ENCODE data around the gene NHSL2.

NHSL2 gene

DNA sequence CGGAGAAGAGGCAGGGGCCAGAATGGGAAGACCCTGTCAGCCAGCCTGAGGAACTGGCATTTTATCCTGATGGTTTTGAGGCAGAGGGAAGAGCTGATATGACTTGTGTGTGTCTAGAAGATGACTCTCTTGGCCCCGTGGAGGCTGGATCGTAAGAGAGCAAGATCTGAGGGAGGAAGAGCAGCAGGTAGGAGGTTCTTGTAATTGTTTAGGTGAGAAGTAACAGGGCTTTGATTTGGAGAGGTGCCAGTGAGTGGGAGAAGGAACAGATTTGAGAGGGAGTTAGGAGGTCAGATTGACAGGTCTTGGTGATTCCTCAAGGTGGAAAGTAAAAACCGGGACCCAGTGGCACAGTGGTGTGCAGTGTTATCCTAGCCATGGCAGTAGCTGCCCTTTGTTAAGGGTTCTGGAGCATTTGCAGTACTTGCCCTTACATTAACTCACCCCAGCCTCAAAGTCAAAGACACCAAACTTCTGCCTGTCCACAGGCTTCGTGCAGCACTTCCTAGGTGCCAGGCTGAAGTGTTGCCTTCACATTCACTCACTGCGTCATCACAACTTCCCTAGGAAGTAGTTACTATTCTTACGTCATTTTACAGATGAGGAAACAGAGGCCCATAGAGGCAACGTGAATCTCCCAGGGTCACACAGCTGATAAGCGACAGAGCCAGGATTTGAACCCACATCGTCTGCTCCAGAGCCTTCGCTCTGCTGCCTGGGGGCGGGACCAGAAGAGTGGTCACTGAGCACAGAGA, 197.4 kb downstream of the NHSL2 start:
- no peak for DNase-seq (ENCODE audit: low read depth, low spot score)

DNA sequence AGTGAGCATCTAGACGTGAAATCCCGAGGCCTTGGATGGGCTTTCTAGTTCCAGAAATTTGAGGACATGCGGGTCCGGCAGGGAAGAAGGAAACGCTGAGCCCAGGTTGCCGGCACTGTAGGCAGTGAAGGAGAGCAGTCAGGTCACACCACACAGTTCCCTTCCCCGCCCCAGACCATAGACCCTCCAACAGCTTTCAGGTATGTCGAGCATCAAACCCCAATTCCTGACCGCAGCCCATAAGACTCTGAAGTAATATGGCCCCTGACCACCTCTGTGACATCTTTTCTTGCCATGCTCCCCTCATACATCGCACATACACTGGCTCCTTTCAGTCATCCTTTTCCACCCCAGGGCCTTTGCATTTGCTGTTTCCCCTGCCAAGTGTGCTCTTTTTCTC, 198.0 kb downstream of the NHSL2 start:
- no peak for DNase-seq (ENCODE audit: low read depth, low spot score)

DNA sequence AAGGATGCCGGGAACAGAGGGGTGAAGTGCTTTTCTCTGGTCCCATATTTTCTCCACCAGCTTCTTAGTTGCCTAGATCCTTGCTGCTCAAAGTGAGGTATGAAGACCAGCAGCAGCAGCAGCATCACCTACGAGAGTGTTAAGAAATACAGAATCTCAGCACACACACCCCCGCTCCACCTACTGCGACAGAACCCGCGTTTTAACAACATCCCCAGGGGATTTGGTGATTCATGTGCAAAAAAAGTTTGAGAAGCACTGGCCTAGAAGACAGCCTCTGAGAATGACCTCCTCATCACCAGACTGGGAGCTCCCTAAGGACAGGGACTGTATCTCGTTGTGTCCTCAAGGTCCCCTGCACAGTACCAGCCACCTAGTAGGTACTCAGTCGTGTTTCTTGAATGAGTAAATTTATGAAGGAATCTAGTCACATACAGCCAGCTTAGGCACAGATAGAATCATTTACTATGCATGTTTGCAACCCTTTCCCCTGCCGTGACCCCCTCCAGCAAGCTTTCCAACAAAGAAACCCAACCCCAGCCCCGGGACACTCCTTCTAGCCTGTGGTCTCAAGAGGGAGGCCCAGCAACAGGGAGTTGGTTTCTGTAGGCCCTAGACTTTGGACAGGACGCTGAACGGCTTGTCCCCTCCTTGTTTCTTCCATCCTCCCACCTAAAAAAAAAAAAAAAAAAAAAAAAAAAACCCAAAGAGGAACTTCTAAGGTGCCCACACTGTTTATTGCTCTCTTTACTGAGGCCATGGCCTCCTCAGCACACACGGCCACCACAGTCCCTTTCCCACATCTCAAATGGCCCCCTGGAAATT, 199.6 kb downstream of the NHSL2 start:
- no peak for DNase-seq (ENCODE audit: low read depth, low spot score)

DNA sequence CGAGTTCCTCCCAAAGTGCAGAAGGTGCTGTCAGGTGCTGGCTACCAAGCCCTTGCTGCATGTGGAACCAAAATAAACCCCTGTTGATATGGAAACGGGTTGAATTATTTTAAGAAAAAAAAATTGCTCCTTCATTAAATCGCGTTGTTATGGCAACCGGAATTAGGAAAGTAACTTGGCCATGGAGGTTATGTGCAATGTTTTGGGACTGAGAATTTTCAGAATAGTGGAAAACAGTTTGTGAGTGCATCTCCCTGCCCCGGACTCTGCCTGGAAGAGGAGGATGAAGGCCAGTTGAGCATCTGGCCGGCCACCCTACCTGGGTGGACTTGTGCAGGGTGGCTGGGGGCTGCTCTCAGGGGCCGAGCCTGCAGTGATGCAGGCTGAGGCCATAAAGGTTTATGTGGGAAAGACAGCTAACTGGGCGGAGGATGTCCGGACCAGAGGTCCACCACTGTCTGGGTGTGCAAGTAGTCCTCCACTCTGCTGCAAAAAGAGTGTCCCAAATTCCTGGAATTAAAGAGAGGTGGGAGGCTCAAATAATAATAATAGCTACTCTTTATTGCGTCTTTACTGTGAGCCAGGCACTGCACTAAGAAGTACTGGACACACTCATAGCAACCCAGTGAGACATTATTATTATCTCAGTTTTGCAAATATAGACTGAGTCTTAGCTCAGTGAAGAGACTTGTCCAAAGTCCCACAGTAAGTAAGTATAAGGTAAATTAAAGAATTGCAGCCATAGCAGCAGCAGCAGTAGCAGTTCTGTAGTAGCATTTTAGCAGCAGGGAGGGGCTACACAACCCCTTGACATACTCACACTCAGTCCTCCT, 200.4 kb downstream of the NHSL2 start:
- DNase-seq (ENCODE audit: low read depth, low spot score): no peak

DNA sequence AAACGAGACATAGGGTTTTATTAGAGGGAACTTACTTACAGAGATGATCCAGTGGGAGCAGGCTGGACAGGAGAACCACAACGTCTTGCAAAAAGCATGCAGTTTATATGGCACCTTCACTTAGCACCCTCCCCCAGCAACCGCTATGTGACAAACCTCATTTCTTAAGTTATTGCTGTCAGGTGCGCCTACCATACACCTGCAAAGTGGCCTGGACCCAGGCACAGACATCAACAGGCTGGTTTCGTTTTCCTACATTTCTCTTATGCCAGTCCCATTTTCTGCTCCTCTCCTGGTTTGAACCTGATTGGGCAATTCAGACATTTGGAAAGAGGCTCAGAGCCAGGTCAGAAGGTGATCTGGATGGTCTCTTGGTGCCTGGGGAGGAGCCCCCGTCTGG, 202.8 kb downstream of the NHSL2 start:
- DNase-seq (ENCODE audit: low read depth, low spot score): no peak

DNA sequence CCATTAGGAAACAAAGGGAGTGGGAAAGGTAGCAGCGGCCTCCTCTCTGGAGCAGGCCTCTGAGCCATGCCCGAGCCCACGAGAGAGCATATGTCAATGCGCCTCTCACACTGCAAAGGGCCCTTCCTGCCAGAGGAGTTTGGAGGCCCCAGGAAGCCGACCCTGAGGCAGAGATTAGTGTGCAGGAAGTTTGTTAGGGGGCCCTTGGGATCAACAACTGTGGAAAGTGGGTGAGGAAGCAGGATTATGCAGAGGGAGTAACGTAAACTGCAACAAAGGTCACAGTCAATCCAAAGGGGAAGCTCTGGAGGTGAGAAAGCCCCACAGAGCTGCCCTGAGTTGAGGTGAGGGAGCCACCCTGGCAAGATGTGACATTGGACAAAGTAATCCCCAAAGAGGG, 203.7 kb downstream of the NHSL2 start:
- DNase-seq (ENCODE audit: low read depth, low spot score): no peak

DNA sequence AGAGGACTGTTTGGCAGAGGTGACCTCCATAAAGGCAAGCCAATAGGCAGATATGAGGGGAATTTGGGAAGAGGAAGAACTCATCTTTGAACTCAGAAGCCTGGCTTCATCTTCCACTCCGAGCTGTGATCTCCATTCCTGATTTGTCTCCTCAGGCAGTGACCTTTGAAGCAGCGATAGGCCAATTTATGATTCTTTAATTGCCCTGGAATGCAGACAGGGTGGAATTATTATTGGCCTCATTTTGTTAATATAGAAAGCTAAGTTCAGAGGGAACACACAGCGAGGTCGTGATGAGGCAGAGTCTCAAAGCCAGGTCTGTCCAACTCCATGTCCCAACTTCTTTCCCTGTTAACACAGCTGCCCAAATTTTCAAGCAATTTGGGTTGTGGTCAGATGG, 204.2 kb downstream of the NHSL2 start:
- no peak for DNase-seq (ENCODE audit: low read depth, low spot score)

DNA sequence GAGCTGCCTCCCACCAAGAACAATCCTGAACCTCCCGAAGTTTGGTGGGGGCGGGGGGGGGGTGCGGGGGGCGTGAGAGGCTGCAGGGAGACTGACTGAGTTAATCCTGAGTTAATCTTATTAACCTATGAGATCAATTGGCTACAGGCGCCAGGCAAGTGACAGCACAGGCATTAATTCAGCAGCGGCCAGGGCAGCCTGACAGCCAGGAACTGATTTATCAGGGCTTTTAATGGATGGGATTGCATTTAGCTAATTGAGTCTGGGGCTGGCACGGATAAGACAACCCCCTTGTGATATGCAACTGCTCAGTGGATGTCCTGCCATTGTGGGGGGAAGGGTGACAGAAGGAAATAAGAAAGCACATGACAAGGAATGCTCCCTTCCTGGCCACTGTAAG, 204.7 kb downstream of the NHSL2 start:
- no peak for DNase-seq (ENCODE audit: low read depth, low spot score)

DNA sequence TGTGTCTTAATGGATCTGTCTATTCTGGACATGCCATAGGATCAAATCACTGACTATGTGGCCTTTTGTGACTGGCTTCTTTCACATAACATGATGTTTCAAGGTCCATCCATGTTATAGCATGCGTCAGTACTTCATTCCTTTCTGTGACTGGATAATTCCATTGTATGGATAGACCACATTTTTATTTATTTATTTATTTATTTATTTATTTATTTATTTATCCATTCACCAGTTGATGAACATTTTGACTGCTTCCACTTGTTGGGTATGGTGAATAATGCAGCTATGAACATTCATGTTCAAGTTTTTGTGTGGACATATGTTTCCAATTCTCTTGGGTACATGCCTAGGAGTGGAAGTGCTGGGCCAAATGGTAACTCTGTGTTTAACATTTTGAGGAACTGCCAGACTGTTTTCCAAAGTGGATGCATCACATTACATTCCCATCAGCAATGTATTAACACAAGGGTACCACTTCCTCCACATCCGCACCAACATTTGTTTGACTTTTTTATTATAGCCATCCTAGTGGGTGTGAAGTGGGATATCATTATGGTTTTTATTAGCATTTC, 207.1 kb downstream of the NHSL2 start:
- no peak for DNase-seq (ENCODE audit: low read depth, low spot score)

DNA sequence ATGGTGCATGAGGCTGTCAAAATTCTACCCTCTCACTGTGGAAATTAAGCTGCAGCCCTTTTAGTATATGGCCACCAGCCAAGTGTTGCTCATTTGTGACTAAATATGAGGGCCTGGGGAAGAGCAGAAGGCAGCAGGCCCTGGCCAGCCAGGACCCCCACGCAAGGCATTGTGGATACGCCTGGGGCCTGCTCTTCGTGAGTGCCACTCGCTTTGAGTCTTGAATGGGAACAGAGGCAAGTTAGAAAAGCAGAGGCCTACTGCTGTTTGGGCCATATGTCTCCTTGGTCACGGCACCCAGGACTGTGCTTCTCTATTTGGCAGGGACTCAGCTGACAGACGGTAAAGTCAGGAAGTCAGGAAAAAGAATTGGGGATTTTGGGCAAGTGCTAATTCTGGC, 210.2 kb downstream of the NHSL2 start:
- DNase-seq (ENCODE audit: low read depth, low spot score): no peak

DNA sequence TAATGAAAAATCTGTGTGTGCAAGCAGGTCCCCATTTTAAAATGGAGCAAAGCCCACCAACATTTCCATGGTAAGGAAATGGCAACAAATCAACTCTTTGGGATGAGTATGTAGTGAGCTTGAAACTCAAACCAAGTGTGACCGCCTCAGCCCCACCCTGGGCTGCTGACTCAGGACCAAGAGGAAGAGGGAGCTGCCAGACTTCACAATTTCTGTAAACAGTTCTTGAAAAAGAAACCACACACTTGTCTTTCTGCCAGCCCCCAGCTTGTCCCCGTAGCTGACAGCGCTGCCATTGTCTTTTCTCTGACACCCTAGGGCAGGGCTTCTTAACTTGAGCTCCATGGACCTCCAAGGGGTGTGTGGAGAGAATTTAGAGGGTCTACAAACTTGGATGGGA, 210.7 kb downstream of the NHSL2 start:
- no peak for DNase-seq (ENCODE audit: low read depth, low spot score)

DNA sequence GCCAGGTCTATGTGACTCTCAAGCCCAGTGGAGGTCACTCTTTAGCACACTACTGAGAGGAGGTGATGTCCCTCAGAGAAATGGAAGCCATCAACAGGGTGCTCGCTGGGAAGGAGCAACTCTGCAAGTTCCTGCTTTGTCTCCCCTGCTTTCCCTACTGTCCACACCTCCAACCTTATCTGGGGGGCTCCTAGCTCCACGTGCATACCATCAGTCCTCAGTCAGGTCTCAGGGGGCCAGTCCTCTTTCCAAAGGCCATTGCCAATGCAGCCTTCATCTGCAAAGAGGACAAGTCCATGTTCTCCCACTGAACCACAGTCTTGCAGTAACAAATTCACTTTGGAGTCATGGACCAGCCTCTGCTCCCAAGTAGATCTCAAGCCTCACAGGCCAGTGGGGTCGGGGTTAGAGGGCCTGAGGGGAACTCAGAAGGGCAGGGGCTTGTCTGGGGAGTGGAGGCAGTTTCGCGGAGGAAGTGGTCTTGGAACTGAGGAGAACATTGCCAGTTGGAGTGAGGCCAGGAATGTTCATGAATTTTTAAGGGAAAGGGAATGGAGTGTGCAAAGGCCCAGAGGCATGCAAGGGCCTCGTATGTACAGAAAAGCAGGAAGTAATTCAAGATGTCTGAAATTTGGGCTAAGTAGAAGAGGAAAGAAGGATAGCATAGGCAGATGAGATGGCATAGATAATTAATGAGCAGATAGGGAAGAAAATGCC, 212.1 kb downstream of the NHSL2 start:
- DNase-seq (ENCODE audit: low read depth, low spot score): no peak

DNA sequence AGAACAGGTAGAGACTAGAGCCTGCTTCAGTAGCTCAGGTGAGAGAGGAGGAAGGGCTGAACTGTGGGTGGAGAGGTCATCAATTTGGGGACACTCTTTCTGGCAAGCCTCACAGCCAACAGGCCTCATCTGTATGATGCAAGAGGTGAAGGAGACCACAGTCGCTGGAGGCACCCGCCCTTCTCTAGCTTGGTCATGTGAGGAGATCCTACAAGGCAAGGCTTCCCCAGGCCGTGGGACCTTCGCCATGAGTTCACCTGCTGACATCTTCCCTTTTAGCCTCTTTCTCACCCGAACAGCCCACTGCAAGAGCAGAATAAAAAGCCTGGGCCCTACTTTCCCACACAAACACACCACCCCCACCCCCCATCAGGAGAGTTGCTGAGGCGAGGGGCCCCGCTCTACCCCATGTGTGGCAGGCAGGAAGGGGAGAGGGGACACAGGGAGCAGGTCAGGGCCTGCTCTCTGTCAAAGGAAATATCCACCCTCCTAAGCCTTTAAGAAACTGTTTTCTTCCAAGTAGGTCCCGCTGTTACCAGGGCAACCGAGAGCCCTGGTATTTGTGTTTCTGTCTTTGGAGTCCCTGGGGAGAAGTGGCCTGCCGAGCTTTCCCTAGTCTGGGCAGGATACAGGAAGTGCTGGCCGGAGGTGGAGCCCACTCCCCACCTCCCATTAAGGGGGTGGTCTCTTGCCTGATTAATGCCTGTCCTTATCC, 213.0 kb downstream of the NHSL2 start:
- no peak for DNase-seq (ENCODE audit: low read depth, low spot score)

DNA sequence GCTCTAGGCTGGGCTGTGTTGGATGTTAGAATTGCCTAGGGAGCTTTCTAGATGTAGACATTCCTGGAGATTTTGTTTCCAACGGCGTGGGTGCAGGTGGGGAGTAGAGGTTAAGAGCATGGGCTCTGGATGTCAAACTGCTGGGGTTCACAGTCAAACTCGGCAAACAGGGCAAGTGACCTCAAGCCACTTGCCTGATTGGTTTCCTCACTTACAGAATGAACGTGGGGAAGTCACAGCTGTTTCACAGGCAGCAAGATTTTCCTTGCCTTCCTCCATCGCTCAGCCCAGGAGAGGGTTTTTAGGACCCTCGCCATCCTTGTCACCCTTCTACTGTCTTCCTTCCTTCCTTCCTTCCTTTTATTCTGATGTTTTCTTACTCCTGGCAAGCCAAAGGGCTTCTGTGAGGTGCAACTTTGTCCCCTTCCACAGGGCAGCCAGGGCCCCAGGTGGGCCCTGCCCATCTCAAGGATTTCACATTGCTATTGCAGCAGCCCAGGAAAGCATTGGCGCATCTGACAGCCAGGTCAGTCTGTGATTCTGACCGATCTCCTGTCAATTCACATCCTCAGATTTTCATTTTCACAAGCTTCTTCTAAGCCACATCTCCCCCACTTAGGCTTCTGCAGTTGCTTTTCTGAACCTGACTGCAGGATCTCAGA, 214.0 kb downstream of the NHSL2 start:
- DNase-seq (ENCODE audit: low read depth, low spot score): no peak

DNA sequence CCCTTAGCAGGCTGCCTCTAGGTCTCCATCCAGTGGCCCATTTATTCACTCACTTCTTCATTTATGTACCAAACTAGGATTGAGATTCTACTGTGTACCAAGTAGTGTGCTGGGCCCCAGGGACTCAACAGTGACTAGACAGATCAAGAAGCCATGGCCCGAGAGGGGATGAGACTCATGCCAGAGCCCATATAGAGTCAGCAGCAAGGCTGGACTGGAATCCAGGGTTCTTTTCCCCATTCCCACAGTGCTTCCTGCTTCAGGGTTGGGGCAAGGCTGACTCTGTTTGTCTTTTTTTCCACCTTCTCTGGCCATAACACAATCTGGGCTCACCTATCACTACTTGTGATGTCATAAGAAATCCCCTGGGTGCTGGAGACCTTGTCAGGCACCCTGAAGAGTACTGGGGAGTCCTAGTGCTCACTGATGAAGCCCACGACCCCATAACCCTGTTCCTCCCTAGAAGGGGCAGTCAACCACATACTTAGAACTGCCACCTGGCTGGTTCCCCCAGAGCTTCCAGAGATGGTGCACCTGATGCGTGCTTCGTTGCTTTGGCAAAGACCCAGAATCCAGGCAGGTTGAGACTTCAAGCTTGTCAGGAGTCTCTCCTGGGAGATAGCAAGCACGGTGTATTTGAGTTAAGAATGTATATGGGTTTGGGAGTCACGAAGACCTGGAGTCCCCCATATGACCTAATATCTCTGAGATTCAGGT, 214.8 kb downstream of the NHSL2 start:
- no peak for DNase-seq (ENCODE audit: low read depth, low spot score)

DNA sequence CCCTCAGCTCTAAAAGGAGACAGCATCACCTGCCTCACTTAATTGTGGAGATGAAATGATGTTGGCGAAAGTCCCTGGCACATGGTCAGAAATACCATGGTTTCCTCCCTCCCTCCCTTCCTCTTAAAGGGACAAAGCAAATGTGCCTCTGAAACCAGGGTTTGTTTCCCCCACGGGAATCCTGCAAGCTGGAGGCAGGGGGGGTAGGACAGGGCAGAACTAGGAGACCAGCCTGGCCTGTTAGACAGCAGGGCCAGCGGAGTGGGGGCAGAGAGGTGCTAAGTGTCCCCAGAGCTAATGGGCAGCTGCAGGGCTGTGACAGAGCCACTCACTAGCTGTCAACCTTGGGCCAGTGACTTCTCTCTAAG, 215.4 kb downstream of the NHSL2 start:
- no peak for DNase-seq (ENCODE audit: low read depth, low spot score)

DNA sequence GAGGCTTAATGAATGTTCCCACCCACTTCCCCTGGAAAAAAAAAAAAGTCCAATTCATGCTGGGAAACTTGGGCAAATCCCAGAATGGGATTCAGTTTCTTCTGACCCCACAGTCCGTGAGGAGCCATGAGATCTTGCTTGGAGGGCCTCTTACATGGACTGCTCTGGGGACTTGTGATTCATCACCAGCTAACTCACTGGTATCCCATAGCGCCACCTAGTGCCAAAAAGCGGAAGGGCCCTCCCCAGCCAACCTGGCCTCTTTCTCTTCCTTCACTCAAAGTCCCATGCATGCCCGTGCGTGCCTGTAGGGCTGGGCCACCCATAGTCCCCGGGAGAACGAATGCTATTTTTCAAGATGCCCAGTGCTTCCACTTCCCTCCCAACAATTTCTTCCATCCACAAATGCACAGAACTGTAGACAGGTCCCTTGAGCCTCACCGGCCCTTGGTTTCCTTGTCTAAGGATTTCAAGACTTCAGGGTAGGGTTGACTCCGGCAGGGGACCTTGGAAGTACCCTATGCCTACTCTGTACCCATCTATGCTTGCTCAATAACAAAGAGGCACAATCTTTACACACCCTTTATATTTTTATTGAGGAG, 216.0 kb downstream of the NHSL2 start:
- peak; percentile 50 for DNase-seq (ENCODE audit: low read depth, low spot score)

DNA sequence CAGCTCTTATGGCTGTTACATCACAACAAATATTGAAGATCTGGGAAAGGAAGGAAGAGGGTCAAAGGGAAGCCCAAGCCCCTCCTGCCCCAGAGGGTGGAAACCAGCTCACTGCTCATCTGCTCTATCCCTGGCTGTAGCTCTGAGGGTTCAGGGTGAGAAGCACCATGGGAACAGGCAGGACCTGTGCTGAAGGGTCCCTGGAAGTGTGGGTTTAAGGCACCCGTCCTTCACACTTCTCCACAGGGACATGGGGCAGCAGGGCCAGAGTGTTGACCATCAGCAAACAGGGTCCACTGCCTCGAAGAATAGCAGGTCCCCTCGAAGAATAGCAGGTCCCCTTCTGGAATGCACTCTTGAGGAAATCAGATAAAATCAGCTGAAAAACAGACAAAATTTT, 216.7 kb downstream of the NHSL2 start:
- no peak for DNase-seq (ENCODE audit: low read depth, low spot score)

DNA sequence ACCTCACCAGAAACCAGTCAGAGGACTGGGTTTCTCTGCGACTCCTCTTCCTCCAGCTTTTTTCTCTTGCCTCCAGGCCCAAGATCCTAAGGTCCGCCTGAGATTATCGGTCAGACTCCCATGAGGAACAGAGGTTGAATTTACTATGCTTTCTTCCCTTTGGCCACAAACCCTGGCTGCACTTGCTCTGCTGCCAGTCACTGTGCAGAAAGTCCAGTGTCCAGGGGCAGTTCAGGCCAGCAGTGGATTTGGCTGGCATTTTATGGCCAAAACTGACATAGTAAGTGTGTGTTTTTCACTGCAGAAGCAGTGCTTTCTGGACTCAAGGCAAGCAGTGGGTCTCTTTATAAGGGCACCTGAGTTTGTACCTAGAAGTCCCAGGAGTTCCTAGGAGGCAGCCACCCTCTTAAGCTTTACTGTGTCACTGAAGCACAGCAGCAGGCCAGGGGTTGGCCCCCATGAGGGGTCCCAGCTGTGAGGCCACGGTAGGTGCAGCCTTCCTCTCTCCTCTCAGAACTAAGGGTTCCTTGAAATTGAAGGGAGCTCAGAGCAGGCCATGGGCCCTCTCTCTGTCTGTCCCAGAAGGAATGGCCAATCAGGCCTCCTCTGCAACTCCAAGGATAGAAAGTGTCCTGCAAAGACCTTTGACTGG, 217.7 kb downstream of the NHSL2 start:
- no peak for DNase-seq (ENCODE audit: low read depth, low spot score)

All from brain pericyte (primary cell).